GM12873 (cell line): Measurements from ENCODE around the gene SMARCAD1.

ENCODE experiments used
- TF ChIP-seq, protein P1 (sequence below): IDR thresholded peaks from 2 replicates; pipeline ENCODE4 v1.5.1; 2012; ENCODE audit warnings: low read depth, mild to moderate bottlenecking, moderate library complexity, low read length, control low read depth; ENCODE audit not compliant: insufficient read depth; ENCODE audit errors: missing control alignments

Gene SMARCAD1

DNA sequence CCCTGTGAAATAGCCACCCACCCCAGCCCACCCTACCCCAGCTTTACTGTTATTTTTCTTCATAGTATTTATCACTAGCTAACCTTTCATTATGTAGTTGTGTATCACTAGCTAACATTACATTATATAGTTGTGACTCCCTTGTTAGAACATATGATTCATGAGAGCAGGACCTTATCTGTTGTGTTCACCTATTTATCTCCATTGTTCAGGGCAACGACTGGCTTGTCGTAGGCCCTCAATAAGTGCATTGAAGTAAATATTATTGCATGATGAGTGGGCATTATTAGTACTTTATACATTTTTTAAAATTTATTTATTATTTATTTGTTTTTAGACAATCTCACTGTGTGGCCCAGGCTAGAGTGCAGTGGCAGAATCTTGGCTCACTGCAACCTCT is 4.2 kb downstream of the SMARCAD1 start:
- TF ChIP-seq, protein P1, sequence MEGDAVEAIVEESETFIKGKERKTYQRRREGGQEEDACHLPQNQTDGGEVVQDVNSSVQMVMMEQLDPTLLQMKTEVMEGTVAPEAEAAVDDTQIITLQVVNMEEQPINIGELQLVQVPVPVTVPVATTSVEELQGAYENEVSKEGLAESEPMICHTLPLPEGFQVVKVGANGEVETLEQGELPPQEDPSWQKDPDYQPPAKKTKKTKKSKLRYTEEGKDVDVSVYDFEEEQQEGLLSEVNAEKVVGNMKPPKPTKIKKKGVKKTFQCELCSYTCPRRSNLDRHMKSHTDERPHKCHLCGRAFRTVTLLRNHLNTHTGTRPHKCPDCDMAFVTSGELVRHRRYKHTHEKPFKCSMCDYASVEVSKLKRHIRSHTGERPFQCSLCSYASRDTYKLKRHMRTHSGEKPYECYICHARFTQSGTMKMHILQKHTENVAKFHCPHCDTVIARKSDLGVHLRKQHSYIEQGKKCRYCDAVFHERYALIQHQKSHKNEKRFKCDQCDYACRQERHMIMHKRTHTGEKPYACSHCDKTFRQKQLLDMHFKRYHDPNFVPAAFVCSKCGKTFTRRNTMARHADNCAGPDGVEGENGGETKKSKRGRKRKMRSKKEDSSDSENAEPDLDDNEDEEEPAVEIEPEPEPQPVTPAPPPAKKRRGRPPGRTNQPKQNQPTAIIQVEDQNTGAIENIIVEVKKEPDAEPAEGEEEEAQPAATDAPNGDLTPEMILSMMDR = no peak

DNA sequence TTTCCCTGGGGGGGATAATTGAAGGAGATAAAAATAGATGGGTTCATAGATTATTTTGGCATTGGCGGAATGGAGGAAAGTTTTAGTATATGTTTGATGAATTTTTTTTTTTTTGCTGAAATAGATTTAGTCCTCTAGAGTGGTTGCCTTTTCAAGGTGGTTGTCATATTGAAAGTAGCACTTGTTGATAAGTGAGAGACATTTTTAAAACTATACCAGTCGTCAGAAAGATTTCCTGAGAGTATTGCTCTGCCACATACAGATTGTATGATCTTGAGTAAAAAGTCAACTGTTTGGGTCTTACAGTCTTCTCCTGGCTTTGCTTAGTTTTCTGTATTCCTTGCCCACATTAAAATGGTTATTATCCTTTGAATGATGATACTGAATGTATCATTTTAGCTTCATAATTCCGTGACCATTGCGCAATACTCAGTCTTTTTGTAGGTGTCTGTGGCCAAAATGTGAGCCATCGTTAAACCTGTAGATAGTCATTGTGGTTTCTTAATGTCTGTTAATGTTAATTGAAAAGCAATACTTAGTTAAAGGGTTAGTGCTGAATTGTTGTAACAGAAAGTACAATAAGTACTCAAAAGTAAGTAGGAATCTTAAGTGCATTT is 7.1 kb downstream of the SMARCAD1 start:
- TF ChIP-seq, protein P1 = no peak

DNA sequence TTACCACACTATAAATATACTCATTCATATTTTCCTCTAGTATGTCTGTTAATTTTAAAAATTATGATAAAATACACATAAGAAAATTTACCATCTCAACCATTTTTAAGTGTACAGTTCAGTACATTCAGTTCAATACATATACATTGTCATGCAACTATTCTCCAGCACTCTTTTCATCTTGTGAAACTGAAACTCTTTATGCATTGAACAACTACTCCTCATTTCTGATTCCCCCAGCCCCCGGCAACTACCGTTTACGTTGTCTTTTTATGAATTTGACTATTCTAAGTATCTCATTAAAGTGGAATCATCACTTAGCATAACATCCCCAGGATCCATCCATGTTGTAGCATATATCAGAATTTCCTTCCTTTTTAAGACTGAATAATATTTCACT is 8.7 kb downstream of the SMARCAD1 start:
- TF ChIP-seq, protein P1 = no peak

DNA sequence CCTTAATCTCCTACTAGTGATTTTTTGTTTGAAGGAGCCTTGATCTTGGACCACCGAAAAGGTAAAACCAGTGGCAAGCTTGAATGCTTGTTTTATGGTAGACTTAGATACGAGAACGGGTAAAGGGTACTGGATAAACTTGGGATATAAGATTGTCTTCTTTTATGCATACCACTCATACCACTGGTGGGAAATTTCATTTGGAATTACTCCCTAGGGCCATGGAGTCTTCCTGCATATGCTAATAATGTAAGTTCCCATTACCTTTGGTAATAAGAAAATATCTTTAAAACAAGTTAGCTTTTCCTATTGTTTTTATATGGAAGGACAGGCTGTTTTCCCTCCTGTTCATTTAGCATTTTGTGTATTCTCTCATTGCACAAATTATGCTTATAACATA is 11.7 kb downstream of the SMARCAD1 start:
- TF ChIP-seq, protein P1 = no peak

DNA sequence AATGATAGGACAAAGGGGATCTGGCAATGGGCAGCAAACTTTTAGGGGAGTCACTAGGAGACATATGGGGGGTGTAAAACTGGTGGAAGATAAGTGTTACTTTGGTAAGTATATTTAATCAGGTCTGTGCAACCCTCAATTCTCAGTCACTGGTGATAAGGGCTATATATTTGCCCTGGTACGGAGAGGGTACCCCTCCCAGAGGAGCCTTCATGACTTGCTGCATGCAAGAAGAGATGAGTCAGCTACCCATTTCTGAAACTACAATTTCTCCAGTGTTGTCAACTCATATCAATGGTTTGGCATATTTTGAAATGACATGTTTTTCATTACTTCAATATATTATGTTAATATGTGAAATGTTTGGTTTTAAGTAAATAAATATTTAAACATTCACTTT is 14.3 kb downstream of the SMARCAD1 start:
- TF ChIP-seq, protein P1 = no peak

DNA sequence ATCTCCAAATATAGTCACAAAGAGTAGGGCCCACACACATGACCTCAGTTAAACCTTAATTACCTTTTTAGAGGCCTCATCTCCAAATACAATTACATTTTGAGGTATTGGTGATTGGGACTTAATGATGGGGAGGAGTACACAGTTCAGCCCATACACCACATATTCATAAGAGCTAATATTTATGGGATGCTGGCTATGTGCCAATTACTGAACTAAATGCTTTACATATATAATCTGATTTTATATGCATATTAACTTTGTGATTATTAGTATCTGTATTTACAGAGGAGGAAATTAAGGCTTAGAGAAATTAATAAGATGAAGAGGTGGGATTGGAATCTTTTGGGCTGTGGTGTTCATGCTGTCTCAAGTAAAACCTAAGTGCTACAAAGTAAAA is 17.8 kb downstream of the SMARCAD1 start:
- TF ChIP-seq, protein P1 = no peak

DNA sequence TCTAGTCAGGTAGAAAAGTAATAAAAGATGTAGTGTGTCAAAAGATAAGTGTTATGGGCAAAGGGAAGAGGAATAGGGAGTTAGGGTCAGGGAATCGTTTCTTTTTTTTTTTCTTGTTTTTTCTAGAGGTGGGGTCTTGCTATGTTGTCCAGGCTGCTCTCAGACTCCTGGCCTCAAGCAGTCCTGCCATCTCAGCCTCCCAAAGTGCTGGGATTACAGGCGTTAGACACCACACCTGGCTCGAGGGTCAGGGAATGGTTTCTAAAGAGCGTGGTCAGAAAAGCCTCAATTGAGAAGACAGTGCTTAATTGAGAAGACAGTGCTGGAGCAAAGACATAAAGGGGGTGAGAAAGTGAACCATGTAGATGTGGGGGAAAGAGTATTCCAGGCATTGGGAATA is 19.1 kb downstream of the SMARCAD1 start:
- TF ChIP-seq, protein P1 = no peak
